KOPT-K1 (cell line): Measurements from ENCODE around the gene MAP4K2.
"Not testable (repeated sequence)": the region's sequence is repeated elsewhere in the genome, so short reads cannot be mapped to it uniquely, and the experiment has no call there.

Source experiments
- H3K27ac ChIP-seq: fragments of 200-600 bp; sonication (generic); 2 replicates; pipeline ENCODE4 v1.5.1; 2016; ENCODE audit warnings: antibody characterized with exemption, mild to moderate bottlenecking, low read depth, low read length; ENCODE audit not compliant: poor library complexity, severe bottlenecking
- H3K36me3 ChIP-seq: fragments of 200-600 bp; sonication (generic); 2 replicates; pipeline ENCODE4 v1.5.1; 2017; ENCODE audit warnings: antibody characterized with exemption, mild to moderate bottlenecking, low read length, moderate library complexity; ENCODE audit not compliant: insufficient read depth
- H3K9me3 ChIP-seq: fragments of 200-600 bp; sonication (generic); 2 replicates; pipeline ENCODE4 v1.5.1; 2017; ENCODE audit warnings: antibody characterized with exemption, low read length, mild to moderate bottlenecking; ENCODE audit not compliant: insufficient read depth, poor library complexity, severe bottlenecking

The MAP4K2 gene

DNA sequence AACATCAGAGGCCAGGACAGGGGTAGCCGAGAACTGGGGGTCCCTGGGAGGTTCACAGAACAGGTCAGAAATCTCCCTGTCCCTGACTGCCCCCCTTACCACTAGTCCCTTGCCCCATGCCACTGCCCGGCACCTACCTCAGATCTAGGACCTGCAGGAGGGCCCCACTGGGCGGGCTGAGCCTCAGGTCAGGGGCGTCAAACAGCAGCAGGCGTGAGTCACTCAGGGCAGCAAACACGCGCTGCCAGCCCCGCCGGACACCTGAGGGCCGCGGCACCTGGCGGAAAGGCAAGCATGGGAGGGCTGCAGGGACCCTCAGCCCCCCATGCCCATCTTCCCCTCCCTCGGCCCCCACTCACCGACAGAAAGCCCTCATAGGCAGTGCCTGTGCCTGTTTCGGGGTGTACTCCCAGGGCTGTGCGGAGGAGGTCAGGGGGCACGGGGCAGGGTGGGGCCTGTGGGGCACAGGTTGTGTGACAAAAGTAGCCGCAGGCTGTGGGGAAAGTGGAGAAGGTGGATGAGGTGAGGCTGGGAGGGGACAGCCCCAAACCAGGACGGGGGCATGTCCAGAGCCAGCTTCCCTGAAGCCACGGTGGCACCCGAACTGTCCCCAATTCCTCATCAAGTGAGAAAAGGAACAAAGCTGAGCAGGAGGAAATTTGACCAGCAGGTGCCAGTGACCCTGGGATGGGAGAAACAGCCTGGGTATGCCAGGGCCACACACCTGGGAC, 29.6 kb upstream of the MAP4K2 start:
- H3K9me3 ChIP-seq: no peaks in the 10 kb centered on the region
- H3K27ac ChIP-seq: no peak overlapping the region
- no peaks in the 10 kb centered on the region for H3K36me3 ChIP-seq

DNA sequence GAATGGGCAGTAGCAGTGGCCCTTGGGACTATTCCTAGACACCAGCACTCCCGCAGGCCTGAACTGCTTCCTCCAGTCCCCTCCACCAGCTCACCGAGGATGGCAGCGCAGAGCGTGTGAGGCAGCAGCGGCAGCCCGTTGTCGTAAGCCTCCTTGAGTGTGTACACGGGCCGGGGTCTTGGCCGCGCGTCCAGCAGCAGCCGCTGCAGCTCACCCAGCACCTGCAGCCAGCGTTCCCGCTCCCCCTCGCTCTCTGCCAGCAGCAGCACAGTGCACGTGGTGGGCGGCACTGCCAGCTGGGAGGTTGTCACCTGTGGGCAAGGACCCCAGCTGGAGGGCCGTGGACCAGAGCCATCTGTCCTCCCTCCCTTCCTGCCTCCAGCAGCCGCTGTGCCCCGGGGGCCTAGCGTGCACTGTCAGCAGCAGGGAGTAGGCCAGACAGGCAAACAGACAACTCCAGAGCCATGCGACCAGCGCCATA, 28.4 kb upstream of the MAP4K2 start:
- no peak overlapping the region for H3K27ac ChIP-seq
- no peaks in the 10 kb centered on the region for H3K9me3 ChIP-seq
- H3K36me3 ChIP-seq: no peaks in the 10 kb centered on the region

DNA sequence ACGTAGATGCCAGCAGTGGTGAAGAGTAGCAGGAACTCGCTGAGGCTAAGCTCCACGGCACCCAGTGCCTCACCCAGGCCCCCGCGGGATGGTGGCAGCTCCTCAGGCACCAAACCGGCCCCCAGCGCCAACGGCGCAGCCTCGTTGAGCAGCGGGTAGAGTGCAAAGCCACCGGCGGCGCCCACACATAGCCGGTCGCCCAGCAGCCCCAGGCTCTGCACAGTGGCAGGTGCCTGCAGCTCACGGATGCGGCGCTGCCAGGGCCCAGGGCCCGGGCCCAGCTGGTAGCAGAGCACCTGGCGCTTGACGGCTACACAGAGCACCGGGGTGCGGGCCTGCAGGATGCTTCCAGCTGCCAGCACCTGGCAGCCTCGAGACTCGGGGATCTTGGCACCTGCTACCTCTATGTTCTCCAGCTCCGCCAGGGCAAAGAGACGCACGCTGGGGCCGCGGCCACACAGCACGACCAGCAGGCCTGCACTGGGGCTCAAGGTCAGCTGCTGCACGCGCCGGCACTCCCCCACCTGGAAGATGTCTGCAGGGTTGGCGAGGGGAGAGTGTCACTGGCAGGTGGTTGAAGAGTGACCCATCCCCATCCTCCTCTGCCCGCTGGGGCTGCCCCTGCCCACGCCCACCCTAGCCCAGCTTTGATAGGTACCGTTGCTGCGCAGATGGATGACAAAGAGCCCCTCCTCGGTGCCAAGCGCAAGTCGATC, 26.7 kb upstream of the MAP4K2 start:
- Histone ChIP-seq H3K36me3 (no peaks in the 10 kb centered on the region), H3K27ac (no peak overlapping the region), H3K9me3 (no peaks in the 10 kb centered on the region)

DNA sequence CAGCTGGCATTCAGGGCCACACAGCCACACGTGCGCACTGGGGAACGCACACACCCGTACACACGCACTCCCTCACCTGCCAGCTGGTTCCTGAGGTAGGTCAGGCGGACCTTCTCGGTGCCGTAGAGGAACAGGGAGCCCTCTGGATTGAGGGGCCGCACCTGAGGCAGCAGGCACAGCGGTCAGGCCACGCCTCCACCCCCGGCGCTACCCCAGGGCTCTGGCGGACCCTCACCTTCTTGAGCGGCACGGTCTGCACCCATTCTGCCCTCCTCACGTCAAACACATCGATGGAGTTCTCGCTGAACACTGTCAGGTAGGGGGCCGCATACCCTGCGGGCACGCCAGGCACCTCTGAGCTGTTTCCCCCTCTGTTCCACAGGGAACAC, 24.4 kb upstream of the MAP4K2 start:
- no peak overlapping the region for H3K27ac ChIP-seq
- no peaks in the 10 kb centered on the region for H3K36me3 ChIP-seq
- no peaks in the 10 kb centered on the region for H3K9me3 ChIP-seq

DNA sequence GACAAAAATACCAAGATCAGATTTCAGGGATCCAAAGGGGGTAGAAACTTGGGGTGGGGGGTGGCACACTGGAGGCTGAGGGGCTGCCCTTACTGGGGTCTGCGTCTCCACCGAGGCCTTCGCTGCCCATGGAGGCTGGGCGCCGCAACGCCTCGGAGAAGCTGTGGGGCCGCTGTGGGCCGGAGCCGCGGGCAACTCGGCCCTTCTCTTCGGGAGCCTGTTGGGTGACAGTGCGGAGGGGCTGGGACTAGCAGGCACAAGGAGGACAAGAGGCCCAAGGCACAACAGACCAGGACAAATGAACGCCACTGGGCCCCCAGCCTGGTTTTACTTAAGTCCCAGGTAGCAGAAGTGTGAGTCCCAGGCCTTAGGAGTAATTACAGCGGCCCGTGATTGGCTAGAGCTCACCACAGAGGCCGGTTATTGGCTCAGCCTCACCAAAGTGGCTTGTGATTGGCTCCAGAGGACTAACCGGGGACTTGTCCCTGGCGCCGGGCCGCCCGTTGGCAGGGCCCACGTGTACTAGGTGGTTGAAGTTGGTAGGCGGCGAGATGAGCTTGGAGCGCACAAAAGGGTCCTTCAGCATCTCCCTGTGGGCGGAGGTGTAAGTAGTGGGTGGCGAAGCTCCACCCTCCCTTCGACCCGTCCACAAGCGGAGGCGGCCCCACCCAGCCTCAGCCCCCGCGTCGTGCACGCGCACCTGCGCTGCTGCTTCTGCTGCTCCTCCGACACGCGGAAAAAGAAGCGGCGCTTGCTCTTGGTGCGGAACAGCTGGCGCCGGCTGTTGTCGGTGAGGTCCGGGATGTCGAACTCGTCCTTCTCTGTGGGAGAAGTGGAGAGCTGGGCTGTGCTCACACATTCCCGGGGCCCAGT, 23.8 kb upstream of the MAP4K2 start:
- Histone ChIP-seq H3K27ac (no peak overlapping the region), H3K9me3 (no peaks in the 10 kb centered on the region), H3K36me3 (no peaks in the 10 kb centered on the region)

DNA sequence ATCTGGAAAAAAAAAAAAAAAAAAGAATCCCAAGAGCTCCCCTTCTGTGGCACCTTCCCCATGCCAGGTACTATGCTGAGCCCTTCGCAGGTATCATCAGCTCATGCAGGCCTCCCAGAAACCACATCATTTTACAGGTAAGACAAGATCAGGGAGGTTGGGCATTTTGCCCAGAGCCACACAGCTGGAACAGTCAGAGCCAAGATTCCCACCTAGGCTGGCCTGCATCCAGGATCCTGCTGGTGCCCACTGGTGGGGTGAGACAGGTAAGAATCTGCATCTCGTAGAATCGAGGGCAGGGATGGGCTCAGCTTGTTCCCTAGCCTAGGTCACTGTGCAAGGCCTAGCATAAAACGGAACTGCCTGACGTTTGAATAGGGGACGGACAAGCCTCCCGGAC, 23.0 kb upstream of the MAP4K2 start:
- no peak overlapping the region for H3K27ac ChIP-seq
- H3K9me3 ChIP-seq: no peaks in the 10 kb centered on the region
- no peaks in the 10 kb centered on the region for H3K36me3 ChIP-seq

DNA sequence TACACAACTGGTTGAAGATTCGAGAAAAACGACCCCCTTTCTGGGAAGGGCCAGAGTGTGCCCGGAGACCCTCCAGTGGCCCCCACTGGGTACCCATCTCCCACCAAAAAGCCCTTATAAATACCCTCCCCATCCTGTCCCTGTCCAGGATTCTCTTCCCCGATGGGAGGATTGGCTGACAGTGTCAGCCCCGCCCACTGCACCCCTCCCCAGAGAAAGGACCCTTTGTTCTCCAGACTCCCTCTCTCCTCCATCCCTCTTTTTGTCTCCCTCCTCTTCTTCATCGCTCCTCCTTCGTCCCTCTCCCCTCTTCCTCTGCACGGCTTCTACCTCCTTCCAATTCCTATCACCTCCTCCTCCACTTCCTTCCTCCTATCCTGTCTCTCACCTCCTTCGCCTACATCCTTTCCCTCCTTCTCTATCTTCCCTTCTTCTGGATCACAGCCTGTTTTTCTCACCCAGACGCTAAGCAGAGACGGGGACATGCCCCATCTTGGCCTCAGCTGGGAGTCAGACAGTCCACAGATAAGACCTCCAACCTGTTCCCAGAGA, 20.6 kb upstream of the MAP4K2 start:
- Histone ChIP-seq H3K27ac (no peak overlapping the region), H3K36me3 (no peaks in the 10 kb centered on the region)

DNA sequence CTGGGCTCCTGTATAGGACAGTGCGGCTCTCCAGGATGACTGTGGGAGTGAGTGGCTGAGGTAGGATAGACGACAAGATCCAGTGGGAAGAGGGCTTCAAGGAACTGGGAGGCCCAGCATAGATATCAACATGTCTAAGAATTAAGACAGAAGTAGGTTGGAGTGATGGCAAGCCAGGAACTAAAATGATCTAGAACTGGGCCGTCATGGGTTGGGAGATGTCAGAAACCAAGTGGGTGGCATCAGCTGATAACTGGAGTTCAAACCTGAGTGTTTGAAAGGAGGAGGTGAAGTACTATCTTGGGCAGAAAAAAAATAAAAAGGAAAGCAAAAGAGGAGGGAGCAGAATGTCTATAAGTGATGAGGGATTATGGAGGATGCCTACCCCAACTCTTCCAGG, 14.5 kb upstream of the MAP4K2 start:
- Histone ChIP-seq H3K9me3 (no peaks in the 10 kb centered on the region), H3K36me3 (no peaks in the 10 kb centered on the region), H3K27ac (no peak overlapping the region)

More for the DNA sequence above, 20.6 kb upstream of the MAP4K2 start:
- no peaks in the 10 kb centered on the region for H3K9me3 ChIP-seq

DNA sequence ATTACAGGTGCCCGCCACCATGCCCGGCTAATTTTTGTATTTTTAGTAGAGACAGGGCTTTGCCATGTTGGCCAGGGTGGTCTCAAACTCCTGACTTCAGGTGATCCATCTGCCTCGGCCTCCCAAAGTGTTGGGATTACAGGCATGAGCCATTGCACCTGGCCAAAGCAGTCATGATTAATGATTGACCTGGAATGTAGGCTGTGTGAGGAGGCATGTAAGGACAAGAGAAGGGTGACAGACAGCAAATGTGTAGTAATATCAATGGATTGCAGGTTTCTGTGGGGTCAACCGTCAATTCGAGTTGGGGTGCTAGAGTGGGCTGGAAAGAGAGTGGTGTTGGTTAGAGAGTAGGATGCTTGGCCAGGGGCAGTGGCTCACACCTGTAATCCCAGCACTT, 12.4 kb upstream of the MAP4K2 start:
- not testable (repeated sequence) for H3K9me3 ChIP-seq, H3K36me3 ChIP-seq, H3K27ac ChIP-seq

DNA sequence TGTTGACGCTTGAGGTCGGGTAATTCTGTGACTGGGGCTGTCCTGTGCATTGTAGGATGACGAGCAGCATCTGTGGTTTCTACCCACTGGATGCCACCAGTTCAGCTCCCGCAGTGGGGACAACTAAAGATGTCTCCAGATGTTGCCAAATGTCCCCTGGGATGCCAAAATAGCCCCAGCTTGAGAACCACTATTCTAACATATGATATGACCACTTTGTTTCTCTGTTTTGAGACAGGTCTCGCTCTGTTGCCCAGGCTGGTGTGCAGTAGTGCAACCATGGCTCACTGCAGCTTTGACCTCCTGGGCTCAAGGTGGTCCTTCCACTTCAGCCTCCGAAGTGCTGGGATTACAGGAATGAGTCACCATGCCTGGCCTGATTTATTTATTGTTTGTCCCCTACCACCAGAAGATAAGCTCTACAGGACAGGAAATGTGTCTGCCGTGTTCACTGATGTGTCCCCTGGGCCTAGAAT, 11.7 kb upstream of the MAP4K2 start:
- Histone ChIP-seq H3K9me3 (no peaks in the 10 kb centered on the region), H3K27ac (no peak overlapping the region), H3K36me3 (no peaks in the 10 kb centered on the region)

DNA sequence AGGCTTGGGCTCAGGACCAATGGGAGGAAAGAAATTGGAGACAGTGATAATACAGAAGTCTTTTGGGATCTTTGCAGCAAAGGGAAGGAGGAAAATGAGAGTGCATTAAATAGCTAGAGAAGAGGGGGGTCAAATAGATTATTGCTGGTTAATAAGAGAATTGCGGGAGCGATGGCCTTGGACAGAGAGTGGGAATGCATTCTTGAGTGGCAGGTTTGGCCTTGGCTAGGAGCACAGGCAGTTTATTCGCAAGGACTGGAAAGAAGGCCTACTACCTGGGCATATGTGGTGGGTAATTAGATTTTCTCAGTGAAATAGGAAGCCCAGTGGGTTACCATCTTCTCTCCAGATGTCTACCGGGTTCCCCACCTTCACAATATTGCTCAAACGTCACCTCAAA, 10.8 kb upstream of the MAP4K2 start:
- H3K9me3 ChIP-seq: no peaks in the 10 kb centered on the region
- no peak overlapping the region for H3K27ac ChIP-seq
- no peaks in the 10 kb centered on the region for H3K36me3 ChIP-seq

DNA sequence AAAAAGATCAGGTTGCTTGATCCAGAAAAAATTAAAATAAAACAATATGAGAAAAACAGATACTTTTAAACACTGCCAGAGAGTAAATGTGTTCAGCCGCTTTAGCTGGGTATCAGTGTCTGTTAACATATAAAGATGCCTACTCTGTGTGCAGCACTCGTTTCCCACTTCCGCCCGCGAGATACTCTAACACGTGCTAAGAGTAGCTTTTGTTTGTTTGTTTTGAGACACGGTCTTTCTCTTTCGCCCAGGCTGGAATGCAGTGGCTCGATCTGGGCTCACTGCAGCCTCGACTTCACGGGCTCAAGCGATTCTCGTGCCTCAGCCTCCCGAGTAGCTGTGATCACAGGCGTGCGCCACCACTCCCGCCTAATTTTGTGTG, 7.9 kb upstream of the MAP4K2 start:
- peaks cover 23% of the 10 kb centered on the region; the same call in 1 of the 2 replicates for H3K36me3 ChIP-seq
- H3K27ac ChIP-seq: peak overlapping the region; percentile 73
- H3K9me3 ChIP-seq: no peaks in the 10 kb centered on the region

DNA sequence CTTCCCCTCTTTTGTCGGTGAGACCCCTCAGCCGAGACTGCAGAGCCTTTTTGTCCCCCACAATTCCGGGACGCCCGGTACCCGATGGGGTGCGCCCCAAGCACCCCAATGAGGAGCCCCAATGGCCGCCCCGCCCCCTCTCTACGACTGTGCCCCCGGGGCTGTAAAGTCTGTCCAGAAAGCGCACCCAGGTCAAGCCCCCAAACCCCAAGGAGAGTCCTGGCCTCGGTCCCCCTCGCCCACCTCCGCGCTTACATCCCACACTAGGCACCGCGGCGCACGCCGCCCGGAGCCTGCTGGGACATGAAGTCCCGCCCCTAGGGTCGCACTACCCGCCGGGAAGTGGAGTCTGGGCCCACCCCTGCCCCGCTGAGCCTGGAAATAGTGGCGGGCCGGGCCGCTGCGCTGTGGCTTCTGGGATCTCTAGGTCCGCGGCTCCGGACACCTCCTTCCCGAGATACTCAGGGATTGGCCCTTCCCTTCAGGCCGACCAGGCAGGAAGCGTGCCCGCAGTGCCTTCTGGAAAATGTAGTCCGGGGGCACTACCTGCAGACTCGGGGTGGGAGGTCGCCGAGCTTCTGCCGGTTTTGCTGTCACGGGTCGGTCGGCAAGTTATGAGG, 7.4 kb upstream of the MAP4K2 start, which contains the start of gene MEN1:
TSS of gene MEN1 (minus strand) at position 281 of the 620 bp plus-strand sequence. CDS start 442 bp downstream, outside the sequence.
- Histone ChIP-seq H3K9me3 (no peaks in the 10 kb centered on the region), H3K27ac (peak within 1 kb of the TSS; percentile 73), H3K36me3 (peaks cover 28% of the 10 kb centered on the region; the same call in 1 of the 2 replicates)

DNA sequence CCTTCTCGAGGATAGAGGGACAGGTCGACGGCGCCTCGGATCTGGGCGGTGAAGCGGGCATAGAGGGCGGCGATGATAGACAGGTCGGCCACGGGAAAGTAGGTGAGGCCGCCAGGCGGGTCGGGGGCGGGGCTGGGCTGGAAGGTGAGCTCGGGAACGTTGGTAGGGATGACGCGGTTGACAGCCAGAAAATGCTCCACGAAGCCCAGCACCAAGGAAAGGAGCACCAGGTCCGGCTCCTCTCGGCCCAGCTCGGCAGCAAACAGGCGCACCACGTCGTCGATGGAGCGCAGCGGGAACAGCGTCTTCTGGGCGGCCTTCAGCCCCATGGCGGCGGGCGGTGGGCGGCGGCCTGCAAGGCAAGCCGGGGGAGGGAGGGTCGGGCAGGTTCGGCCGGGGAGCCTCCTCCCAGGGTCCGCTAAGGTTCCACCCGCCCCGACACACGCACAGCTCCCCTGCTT, 6.8 kb upstream of the MAP4K2 start:
- H3K27ac ChIP-seq: peak overlapping the region; percentile 73
- H3K36me3 ChIP-seq: peaks cover 34% of the 10 kb centered on the region; the same call in 1 of the 2 replicates
- no peaks in the 10 kb centered on the region for H3K9me3 ChIP-seq
